Measurements from ENCODE around the gene DUSP28. TPM values are rescaled to one million over a fixed set of nuclear protein-coding genes. Genes with fewer than 3 reads are reported as not detected.

Gene DUSP28
- total and polyA plus RNA-seq, 12 donors, result 4.9 to 22.2 (median 8.5) TPM

- Histone ChIP-seq H3K9me3 (replicated peaks in 1 of 3) (no peaks in the 10 kb centered on the region), H3K27ac (no peak overlapping the region), H3K4me1 (replicated peaks in 1 of 2) (peaks cover 9 to 23% of the 10 kb centered on the region in 2 donors), H3K27me3 (no peaks in the 10 kb centered on the region), H3K4me3 (no peak overlapping the region), H3K36me3 (replicated peaks in 1 of 2) (peaks cover 0 to 36% of the 10 kb centered on the region in 2 donors)
- WGBS, 4 donors, result 90 to 93% (median 91%) methylated on average over 3 to 20 of the region's 20 CpGs
- no peak for DNase-seq
- TF ChIP-seq POLR2A (IDR thresholded peaks at IDR 0.05) (no peak), CTCF (IDR thresholded peaks at IDR 0.05) (no peak)
- intact Hi-C loops (cut with DNase I), result no loop called here
Measured at GRCh38 chr2:240573071-240573515, 12.9 kb downstream of the DUSP28 start.

- Histone ChIP-seq H3K4me3 (no peak overlapping the region), H3K4me1 (replicated peaks in 1 of 2) (peaks cover 16 to 30% of the 10 kb centered on the region in 2 donors), H3K27me3 (no peaks in the 10 kb centered on the region), H3K27ac (no peak overlapping the region), H3K36me3 (replicated peaks in 1 of 2) (peaks cover 0 to 40% of the 10 kb centered on the region in 2 donors), H3K9me3 (replicated peaks in 1 of 3) (no peaks in the 10 kb centered on the region)
- DNase-seq, result no peak
- intact Hi-C loops (cut with DNase I), result no loop called here
- TF ChIP-seq POLR2A (IDR thresholded peaks at IDR 0.05), result no peak
- no peak for TF ChIP-seq CTCF (IDR thresholded peaks at IDR 0.05)
- 90 to 93% (median 92%) methylated on average over 13 to 37 of the region's 37 CpGs for WGBS, 4 donors
Measured at GRCh38 chr2:240573516-240574385, 13.6 kb downstream of the DUSP28 start.

- no peak overlapping the region for H3K4me3 ChIP-seq
- no peaks in the 10 kb centered on the region for H3K27me3 ChIP-seq
- H3K4me1 ChIP-seq (replicated peaks in 1 of 2), result peaks cover 20 to 32% of the 10 kb centered on the region in 2 donors
- no peaks in the 10 kb centered on the region for H3K9me3 ChIP-seq (replicated peaks in 1 of 3)
- no peak for TF ChIP-seq CTCF (IDR thresholded peaks at IDR 0.05)
- no peak for TF ChIP-seq POLR2A (IDR thresholded peaks at IDR 0.05)
- 72 to 82% (median 81%) methylated on average over 8 to 21 of the region's 21 CpGs for whole genome bisulfite sequencing, 4 donors
- intact Hi-C loops (cut with DNase I), result no loop called here
- no peak for DNase-seq
- peaks cover 0 to 40% of the 10 kb centered on the region in 2 donors for H3K36me3 ChIP-seq (replicated peaks in 1 of 2)
- H3K27ac ChIP-seq, result no peak overlapping the region
Measured at GRCh38 chr2:240574386-240575100, 14.4 kb downstream of the DUSP28 start.
